ENCODE measurements around the gene UBA3.
A peak's percentile ranks its signal among the peaks of the same experiment; 100 is the strongest.

Gene UBA3

DNA sequence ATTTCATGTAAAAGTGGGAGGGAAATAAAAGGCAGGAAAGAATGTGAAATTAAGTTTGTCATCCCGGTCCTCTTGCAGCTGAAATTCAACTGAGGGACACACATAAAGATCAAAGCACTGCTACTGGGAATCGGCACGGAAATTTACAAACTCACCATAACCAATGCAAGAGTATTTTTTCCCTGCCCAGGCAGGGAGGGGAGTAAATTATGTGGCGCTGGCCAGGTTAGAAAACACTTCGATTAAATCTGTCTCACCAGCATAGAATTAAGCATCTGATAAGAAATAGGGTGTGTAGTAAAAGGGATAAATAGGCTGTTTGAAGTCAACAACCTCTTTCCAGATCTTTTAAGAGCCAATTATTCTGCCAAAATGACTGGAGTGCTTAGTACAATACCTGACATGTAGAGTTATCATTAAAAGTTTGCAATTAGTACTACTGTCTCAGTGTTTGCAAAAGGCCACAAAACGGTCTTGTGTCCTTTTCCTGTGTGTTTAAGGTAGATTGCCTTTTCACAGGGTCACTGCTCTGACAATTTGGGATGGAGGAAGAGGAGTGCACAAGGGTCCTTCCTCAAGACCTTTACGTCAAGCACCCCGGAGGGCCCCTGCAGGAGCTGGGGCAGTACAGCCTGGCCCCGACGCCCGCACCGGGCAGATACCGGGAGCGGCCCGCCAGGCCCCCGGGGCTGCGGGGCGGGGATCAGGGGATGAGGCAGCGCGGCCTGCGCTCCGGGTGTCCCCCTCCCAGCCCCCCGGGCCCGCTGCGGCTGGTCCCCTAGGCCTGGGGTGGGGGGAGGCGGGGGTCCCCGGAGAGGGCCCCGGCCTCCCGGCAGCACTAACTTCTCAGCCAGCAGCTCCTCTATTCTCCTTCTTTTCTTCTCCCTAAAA, 651 bp downstream of the UBA3 start:
- Histone ChIP-seq H3K27me3 (ENCODE audit: insufficient read depth, poor library complexity, severe bottlenecking) (no peaks in the 10 kb centered on the region), H3K27ac (replicated peaks) (peak overlapping the region; percentile 64), H3K4me3 (replicated peaks; ENCODE audit: insufficient read depth, low read length) (peak overlapping the region; percentile 78)
- peak in 1 of 2 experiments; percentile 18 for DNase-seq (ENCODE audit: low read depth in 1 of 2, low spot score in 1 of 2)
- TF ChIP-seq SPI1 (IDR thresholded peaks at IDR 0.05; ENCODE audit: borderline replicate concordance, low read depth) (no peak), GABPA (IDR thresholded peaks at IDR 0.05; ENCODE audit: low read depth) (no peak), REST (IDR thresholded peaks at IDR 0.05; ENCODE audit: insufficient replicate concordance, low read depth) (no peak), POLR2AphosphoS5 (IDR thresholded peaks at IDR 0.05; ENCODE audit: low read depth) (no peak)
- TF ChIP-seq, protein P1, sequence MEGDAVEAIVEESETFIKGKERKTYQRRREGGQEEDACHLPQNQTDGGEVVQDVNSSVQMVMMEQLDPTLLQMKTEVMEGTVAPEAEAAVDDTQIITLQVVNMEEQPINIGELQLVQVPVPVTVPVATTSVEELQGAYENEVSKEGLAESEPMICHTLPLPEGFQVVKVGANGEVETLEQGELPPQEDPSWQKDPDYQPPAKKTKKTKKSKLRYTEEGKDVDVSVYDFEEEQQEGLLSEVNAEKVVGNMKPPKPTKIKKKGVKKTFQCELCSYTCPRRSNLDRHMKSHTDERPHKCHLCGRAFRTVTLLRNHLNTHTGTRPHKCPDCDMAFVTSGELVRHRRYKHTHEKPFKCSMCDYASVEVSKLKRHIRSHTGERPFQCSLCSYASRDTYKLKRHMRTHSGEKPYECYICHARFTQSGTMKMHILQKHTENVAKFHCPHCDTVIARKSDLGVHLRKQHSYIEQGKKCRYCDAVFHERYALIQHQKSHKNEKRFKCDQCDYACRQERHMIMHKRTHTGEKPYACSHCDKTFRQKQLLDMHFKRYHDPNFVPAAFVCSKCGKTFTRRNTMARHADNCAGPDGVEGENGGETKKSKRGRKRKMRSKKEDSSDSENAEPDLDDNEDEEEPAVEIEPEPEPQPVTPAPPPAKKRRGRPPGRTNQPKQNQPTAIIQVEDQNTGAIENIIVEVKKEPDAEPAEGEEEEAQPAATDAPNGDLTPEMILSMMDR (IDR thresholded peaks at IDR 0.05; ENCODE audit: insufficient read depth, low read length) = no peak

GRCh38 chr3:69072928-69073327, 7.2 kb downstream of the UBA3 start:
- DNase-seq (ENCODE audit: low read depth in 1 of 2, low spot score in 1 of 2) = no peak
- TF ChIP-seq SPI1 (IDR thresholded peaks at IDR 0.05; ENCODE audit: borderline replicate concordance, low read depth) (no peak), GABPA (IDR thresholded peaks at IDR 0.05; ENCODE audit: low read depth) (no peak), REST (IDR thresholded peaks at IDR 0.05; ENCODE audit: insufficient replicate concordance, low read depth) (no peak), POLR2AphosphoS5 (IDR thresholded peaks at IDR 0.05; ENCODE audit: low read depth) (no peak)
- TF ChIP-seq, protein P1 (IDR thresholded peaks at IDR 0.05; ENCODE audit: insufficient read depth, low read length) = no peak
- no peak overlapping the region for H3K27ac ChIP-seq (replicated peaks)

GRCh38 chr3:69066121-69066520, 14.0 kb downstream of the UBA3 start:
- no peak overlapping the region for H3K4me3 ChIP-seq (replicated peaks; ENCODE audit: insufficient read depth, low read length)
- no peak for DNase-seq (ENCODE audit: low read depth in 1 of 2, low spot score in 1 of 2)
- no peaks in the 10 kb centered on the region for H3K27me3 ChIP-seq (ENCODE audit: insufficient read depth, poor library complexity, severe bottlenecking)
- no peak for TF ChIP-seq REST (IDR thresholded peaks at IDR 0.05; ENCODE audit: insufficient replicate concordance, low read depth)
- TF ChIP-seq, protein P1 (IDR thresholded peaks at IDR 0.05; ENCODE audit: insufficient read depth, low read length) = no peak
- no peak for TF ChIP-seq GABPA (IDR thresholded peaks at IDR 0.05; ENCODE audit: low read depth)
- no peak for TF ChIP-seq SPI1 (IDR thresholded peaks at IDR 0.05; ENCODE audit: borderline replicate concordance, low read depth)
- TF ChIP-seq POLR2AphosphoS5 (IDR thresholded peaks at IDR 0.05; ENCODE audit: low read depth) = no peak
- H3K27ac ChIP-seq (replicated peaks) = no peak overlapping the region

More at GRCh38 chr3:69072928-69073327, 7.2 kb downstream of the UBA3 start:
- no peaks in the 10 kb centered on the region for H3K27me3 ChIP-seq (ENCODE audit: insufficient read depth, poor library complexity, severe bottlenecking)
- no peak overlapping the region for H3K4me3 ChIP-seq (replicated peaks; ENCODE audit: insufficient read depth, low read length)
